Activated B cell treated with CpG ODN at 0.5 μM for 24 hours (primary cell): ENCODE data around the gene ISG20L2. TPM values are rescaled to one million over a fixed set of nuclear protein-coding genes. Genes with fewer than 3 reads are reported as not detected.
A peak's percentile ranks its signal among the peaks of the same experiment; 100 is the strongest.
"Not testable (repeated sequence)": the region's sequence is repeated elsewhere in the genome, so short reads cannot be mapped to it uniquely, and the experiment has no call there.

ENCODE experiments used
- ATAC-seq: fragments of 200-7000 bp; cut with Tn5 transposase; one replicate; pipeline ENCODE4 v1.10.0; 2021; ENCODE audit warnings: low read depth, mild to moderate bottlenecking, moderate library complexity
- CTCF ChIA-PET: fragments of 350-600 bp; sonication (Branson Sonifier 250); formaldehyde crosslinking; loops from one replicate; lab custom pipeline; 2021; ENCODE audit warnings: antibody characterized with exemption; lab: Charles Lee
- POLR2A ChIA-PET: fragments of 350-600 bp; sonication (Branson Sonifier 250); formaldehyde crosslinking; loops from one replicate; lab custom pipeline; 2021; ENCODE audit warnings: antibody characterized with exemption; lab: Charles Lee
- DNase-seq: peaks from one replicate; pipeline ENCODE4 v3.0.0; 2022
- H3K27ac Mint-ChIP-seq: one replicate; pipeline ENCODE4 v1.8.0; 2020; ENCODE audit warnings: mixed read lengths
- H3K27me3 Mint-ChIP-seq: one replicate; pipeline ENCODE4 v1.8.0; 2021; ENCODE audit warnings: mixed read lengths
- H3K36me3 Mint-ChIP-seq: one replicate; pipeline ENCODE4 v1.8.0; 2021; ENCODE audit warnings: low read depth, mixed read lengths
- H3K4me1 Mint-ChIP-seq: one replicate; pipeline ENCODE4 v1.8.0; 2021; ENCODE audit warnings: mixed read lengths
- H3K4me3 Mint-ChIP-seq: one replicate; pipeline ENCODE4 v1.8.0; 2020; ENCODE audit warnings: mild to moderate bottlenecking, mixed read lengths
- H3K9me3 Mint-ChIP-seq: one replicate; pipeline ENCODE4 v1.8.0; 2020; ENCODE audit warnings: mixed read lengths
- intact Hi-C: fragments of 100-400 bp; cut with micrococcal nuclease; formaldehyde crosslinking; loops from one replicate; pipeline ENCODE4 v1.15.1; 2024
- total RNA-seq: library from RNA; stranded (reverse); gene quantifications from 2 replicates; pipeline ENCODE4 v1.2.3, GENCODE V29; 2022
- TF ChIP-seq, protein P1 (sequence below): fragments of 200-600 bp; IDR thresholded peaks from one replicate; pipeline ENCODE4 v1.8.0; 2022; ENCODE audit warnings: antibody characterized with exemption, mild to moderate bottlenecking

ISG20L2 gene
- total RNA-seq, 1 donor from 2014 or later, result 53.0 TPM

DNA sequence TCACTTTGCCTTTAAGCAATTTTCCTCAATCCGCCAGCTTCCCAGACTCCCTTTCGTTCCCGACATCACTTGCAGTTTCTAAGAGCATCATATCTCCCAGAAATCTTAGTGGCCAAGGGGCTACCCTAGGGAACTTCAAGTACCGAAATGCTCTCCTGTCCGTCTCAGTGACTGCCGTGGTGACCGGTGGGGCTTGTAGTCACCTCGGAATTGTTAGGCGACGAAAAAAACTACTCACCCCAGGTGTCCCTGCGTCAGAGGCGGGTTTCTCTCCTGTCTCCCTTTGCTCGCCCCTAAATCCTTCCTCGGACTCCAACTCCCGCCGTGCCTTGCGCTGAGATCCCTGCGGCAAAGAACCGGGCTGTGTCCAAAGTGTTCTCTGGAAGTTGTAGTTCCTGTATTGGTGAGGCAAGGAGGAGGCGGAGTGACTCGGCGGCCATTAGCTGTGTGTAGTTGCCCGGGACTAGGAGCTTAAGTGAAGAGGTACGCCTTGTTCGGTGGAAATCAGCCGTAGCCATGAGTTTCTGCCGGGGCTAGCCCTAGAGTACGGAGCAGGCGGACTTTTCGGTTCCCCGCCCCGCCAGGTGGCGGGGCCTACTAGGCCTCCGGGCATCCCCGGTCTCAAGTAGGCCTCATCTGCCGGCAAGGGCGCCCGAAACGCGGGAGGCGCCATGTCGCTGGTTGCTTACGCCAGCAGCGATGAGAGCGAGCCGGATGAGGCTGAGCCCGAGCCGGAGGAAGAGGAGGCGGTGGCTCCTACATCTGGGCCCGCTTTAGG, 38.7 kb upstream of the ISG20L2 start, which contains the start of gene PRCC:
TSS of gene PRCC (plus strand) at position 435 of the 778 bp plus-strand sequence. CDS start at position 672, 237 bp downstream.
- peaks cover 38% of the 10 kb centered on the region for H3K4me1 Mint-ChIP-seq
- H3K27ac Mint-ChIP-seq, result no peak within 1 kb of the TSS
- DNase-seq (peak; percentile 88), ATAC-seq (peak; percentile 91)
- no peak within 1 kb of the TSS for H3K4me3 Mint-ChIP-seq
- H3K27me3 Mint-ChIP-seq, result no peaks in the 10 kb centered on the region
- intact Hi-C loops, result loop anchor here (1.0 kb wide), 4 partner anchors 16 to 262 kb away; partner anchors contain the start of genes HDGF, ISG20L2, METTL25B and MRPL24
- TF ChIP-seq, protein P1, sequence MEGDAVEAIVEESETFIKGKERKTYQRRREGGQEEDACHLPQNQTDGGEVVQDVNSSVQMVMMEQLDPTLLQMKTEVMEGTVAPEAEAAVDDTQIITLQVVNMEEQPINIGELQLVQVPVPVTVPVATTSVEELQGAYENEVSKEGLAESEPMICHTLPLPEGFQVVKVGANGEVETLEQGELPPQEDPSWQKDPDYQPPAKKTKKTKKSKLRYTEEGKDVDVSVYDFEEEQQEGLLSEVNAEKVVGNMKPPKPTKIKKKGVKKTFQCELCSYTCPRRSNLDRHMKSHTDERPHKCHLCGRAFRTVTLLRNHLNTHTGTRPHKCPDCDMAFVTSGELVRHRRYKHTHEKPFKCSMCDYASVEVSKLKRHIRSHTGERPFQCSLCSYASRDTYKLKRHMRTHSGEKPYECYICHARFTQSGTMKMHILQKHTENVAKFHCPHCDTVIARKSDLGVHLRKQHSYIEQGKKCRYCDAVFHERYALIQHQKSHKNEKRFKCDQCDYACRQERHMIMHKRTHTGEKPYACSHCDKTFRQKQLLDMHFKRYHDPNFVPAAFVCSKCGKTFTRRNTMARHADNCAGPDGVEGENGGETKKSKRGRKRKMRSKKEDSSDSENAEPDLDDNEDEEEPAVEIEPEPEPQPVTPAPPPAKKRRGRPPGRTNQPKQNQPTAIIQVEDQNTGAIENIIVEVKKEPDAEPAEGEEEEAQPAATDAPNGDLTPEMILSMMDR, result no peak
- no peaks in the 10 kb centered on the region for H3K9me3 Mint-ChIP-seq
- CTCF ChIA-PET, result interaction anchor here (1.0 to 2.3 kb wide), 4 partner anchors 25 to 41 kb away, joined by 4 to 25 read pairs (median 7); partner anchors contain the start of genes ISG20L2, METTL25B and MRPL24
- peaks cover 30% of the 10 kb centered on the region for H3K36me3 Mint-ChIP-seq
- POLR2A ChIA-PET, result interaction anchor here (0.7 to 6.2 kb wide), 17 partner anchors 9 to 484 kb away, joined by 3 to 128 read pairs (median 6); partner anchors contain the start of genes CCT3, HDGF, ISG20L2 and MEF2D

DNA sequence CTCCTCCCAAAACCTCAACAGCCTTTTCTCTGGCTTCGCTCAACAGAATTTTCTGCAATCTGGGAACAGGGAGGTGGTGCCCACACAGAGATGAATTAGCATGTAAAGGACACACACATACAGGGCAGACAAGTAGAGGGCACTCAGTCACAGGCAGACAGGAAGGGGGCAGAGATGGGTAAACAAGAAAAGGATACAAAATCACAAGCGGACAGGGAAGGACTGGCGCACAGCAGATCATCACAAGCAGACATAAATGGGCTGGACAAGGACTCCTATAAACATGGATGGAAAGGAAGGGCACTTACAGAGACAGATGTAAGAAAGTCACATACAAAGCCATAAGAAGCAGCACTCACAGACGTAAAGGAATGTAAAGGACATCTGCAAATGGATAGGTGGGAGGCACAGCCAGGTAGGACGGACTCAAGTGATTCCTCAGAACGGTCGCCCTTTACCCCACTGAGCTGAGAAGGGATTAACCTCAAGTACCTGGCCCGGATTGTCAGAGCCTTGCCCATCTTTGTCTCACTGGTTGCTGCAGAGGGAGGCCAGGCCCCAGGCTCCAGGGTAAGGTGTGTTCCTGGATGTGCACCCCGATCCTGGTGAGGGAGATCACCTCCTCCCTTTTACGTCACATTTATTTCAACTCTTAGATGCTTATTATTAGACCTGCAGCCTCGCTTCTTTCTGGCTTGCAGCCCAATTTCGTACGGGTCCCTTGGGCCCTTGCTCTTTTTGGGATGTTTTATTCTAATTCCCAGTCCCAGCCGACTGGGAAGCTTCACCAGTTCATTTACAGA, 37.9 kb upstream of the ISG20L2 start:
- TF ChIP-seq, protein P1, result no peak
- Mint-ChIP-seq H3K36me3 (peaks cover 26% of the 10 kb centered on the region), H3K4me1 (peaks cover 32% of the 10 kb centered on the region), H3K4me3 (no peak overlapping the region), H3K9me3 (no peaks in the 10 kb centered on the region), H3K27ac (no peak overlapping the region), H3K27me3 (no peaks in the 10 kb centered on the region)
- CTCF ChIA-PET, result interaction anchor here (0.8 to 2.3 kb wide), 5 partner anchors 24 to 40 kb away, joined by 4 to 25 read pairs (median 5); partner anchors contain the start of genes ISG20L2, METTL25B and MRPL24
- POLR2A ChIA-PET, result interaction anchor here (0.8 to 6.2 kb wide), 15 partner anchors 8 to 484 kb away, joined by 3 to 128 read pairs (median 6); partner anchors contain the start of genes CCT3, HDGF, ISG20L2 and MEF2D
- ATAC-seq (no peak), DNase-seq (no peak)
- intact Hi-C loops, result loop anchor here (1.0 kb wide), 4 partner anchors 15 to 261 kb away; partner anchors contain the start of genes HDGF, ISG20L2, METTL25B and MRPL24

DNA sequence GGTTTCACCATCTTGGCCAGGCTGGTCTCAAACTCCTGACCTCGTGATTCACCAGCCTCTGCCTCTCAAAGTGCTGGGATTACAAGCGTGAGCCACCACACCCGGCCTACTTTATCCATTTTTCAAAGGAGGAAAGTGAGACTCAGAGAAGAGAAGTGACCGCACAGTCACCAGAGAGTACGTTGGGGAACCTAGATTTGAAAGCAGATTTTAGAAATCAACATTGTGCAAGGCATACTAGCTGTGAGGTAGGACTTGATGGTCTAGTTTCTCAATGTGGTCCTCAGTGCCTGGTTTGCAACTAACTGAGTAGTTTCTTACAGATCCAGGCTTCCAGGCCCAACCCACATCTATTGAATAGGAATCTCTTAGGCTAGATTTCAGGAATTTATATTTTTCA, 37.1 kb upstream of the ISG20L2 start:
- intact Hi-C loops, result no loop called here
- POLR2A ChIA-PET, result interaction anchor here (0.8 to 6.2 kb wide), 5 partner anchors 11 to 39 kb away, joined by 3 to 128 read pairs (median 90); partner anchors contain the start of genes HDGF, ISG20L2, METTL25B and MRPL24
- Mint-ChIP-seq H3K9me3 (no peaks in the 10 kb centered on the region), H3K4me3 (no peak overlapping the region), H3K4me1 (peaks cover 24% of the 10 kb centered on the region), H3K27me3 (no peaks in the 10 kb centered on the region), H3K27ac (no peak overlapping the region), H3K36me3 (peaks cover 18% of the 10 kb centered on the region)
- CTCF ChIA-PET, result interaction anchor here (0.8 kb wide), 1 partner anchor 39 kb away, joined by 5 read pairs; no protein-coding TSS in a partner anchor
- DNase-seq (no peak), ATAC-seq (no peak)
- TF ChIP-seq, protein P1, result no peak

DNA sequence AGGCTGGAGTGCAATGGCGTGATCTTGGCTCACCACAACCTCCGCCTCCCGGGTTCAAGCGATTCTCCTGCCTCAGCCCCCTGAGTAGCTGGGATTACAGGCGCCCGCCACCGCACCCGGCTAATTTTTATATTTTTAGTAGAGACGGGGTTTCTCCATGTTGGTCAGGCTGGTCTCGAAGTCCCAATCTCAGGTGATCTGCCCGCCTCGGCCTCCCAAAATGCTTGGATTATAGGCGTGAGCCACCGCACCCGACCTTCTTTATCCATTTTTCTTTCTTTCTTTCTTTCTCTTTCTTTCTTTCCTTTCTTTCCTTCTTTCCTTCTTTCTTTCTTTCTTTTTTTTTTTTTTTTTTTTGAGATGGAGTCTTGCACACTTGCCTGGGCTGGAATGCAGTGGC, 36.6 kb upstream of the ISG20L2 start:
- H3K4me3 Mint-ChIP-seq, DNase-seq, ATAC-seq, H3K9me3 Mint-ChIP-seq, intact Hi-C loops, CTCF ChIA-PET, H3K27ac Mint-ChIP-seq, H3K27me3 Mint-ChIP-seq: not testable (repeated sequence)
- POLR2A ChIA-PET, result interaction anchor here (1.2 to 6.2 kb wide), 3 partner anchors 13 to 38 kb away, joined by 4 to 128 read pairs (median 105); partner anchors contain the start of genes ISG20L2, METTL25B and MRPL24
- H3K36me3 Mint-ChIP-seq, result peaks cover 14% of the 10 kb centered on the region
- H3K4me1 Mint-ChIP-seq, result peaks cover 19% of the 10 kb centered on the region

DNA sequence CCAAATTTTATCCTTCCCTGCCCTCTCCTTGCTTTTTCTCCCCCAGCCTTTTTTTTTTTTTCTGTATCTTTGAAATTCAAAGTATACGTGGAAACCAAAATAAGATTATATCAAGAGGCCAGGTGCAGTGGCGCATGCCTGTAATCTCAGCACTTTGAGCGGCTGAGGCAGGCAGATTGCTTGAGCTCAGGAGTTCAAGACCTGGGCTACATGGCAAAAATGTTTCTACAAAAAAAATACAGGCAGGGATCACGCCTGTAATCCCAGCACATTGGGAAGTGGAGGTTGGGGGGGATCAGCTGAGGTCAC, 32.2 kb upstream of the ISG20L2 start:
- peaks cover 1% of the 10 kb centered on the region for H3K4me1 Mint-ChIP-seq
- H3K9me3 Mint-ChIP-seq, result no peaks in the 10 kb centered on the region
- intact Hi-C loops, result no loop called here
- no peaks in the 10 kb centered on the region for H3K27me3 Mint-ChIP-seq
- ATAC-seq (no peak), DNase-seq (no peak)
- TF ChIP-seq, protein P1, result no peak
- no peak overlapping the region for H3K27ac Mint-ChIP-seq
- POLR2A ChIA-PET, result interaction anchor here (0.6 to 1.7 kb wide), 3 partner anchors 9 to 263 kb away, joined by 4 to 10 read pairs (median 4); partner anchors contain the start of genes HDGF and ISG20L2
- no peaks in the 10 kb centered on the region for H3K36me3 Mint-ChIP-seq
- CTCF ChIA-PET, result no interaction called here
- H3K4me3 Mint-ChIP-seq, result no peak overlapping the region
